NCI-H1092 treated with DMSO at 0.1 percent for 48 hours (cell line): ENCODE measurements around the gene QRFPR.
"Not testable (repeated sequence)": the region's sequence is repeated elsewhere in the genome, so short reads cannot be mapped to it uniquely, and the experiment has no call there.

ENCODE experiments used
- DNase-seq: peaks from one replicate; lab custom pipeline; 2025; lab: John Stamatoyannopoulos, UW

Gene QRFPR

GRCh38 chr4:121339824-121340223, 41.0 kb downstream of the QRFPR start:
- DNase-seq = no peak

- DNase-seq = no peak
Measured at GRCh38 chr4:121339307-121339706, 41.5 kb downstream of the QRFPR start.

GRCh38 chr4:121338518-121338917, 42.3 kb downstream of the QRFPR start:
- DNase-seq = no peak

- DNase-seq = no peak
Measured at GRCh38 chr4:121336706-121337105, 44.1 kb downstream of the QRFPR start.

- no peak for DNase-seq
Measured at GRCh38 chr4:121330180-121330665, 50.6 kb downstream of the QRFPR start.

GRCh38 chr4:121326597-121326996, 54.2 kb downstream of the QRFPR start:
- DNase-seq = no peak

- no peak for DNase-seq
Measured at GRCh38 chr4:121324331-121324730, 56.5 kb downstream of the QRFPR start.

- peak; percentile 62 for DNase-seq
Measured at GRCh38 chr4:121321466-121321865, 59.4 kb downstream of the QRFPR start.

- no peak for DNase-seq
Measured at GRCh38 chr4:121316091-121316490, 64.7 kb downstream of the QRFPR start.

GRCh38 chr4:121313430-121313829, 67.4 kb downstream of the QRFPR start:
- DNase-seq = not testable (repeated sequence)

GRCh38 chr4:121308828-121309227, 72.0 kb downstream of the QRFPR start:
- no peak for DNase-seq

- no peak for DNase-seq
Measured at GRCh38 chr4:121308328-121308663, 72.5 kb downstream of the QRFPR start.

GRCh38 chr4:121307445-121308327, 73.1 kb downstream of the QRFPR start:
- DNase-seq = peak; percentile 24

GRCh38 chr4:121306931-121307330, 73.9 kb downstream of the QRFPR start:
- DNase-seq = no peak

GRCh38 chr4:121304893-121305292, 75.9 kb downstream of the QRFPR start:
- no peak for DNase-seq

GRCh38 chr4:121299367-121299766, 81.5 kb downstream of the QRFPR start:
- no peak for DNase-seq

GRCh38 chr4:121283319-121283718, 97.5 kb downstream of the QRFPR start:
- no peak for DNase-seq

- DNase-seq = no peak
Measured at GRCh38 chr4:121280425-121280824, 100.4 kb downstream of the QRFPR start.

- DNase-seq = no peak
Measured at GRCh38 chr4:121278811-121279368, 101.9 kb downstream of the QRFPR start.
